Cardiac muscle cell (in vitro differentiated cells and primary cell): ENCODE measurements around the gene GRIA1. TPM values are rescaled to one million over a fixed set of nuclear protein-coding genes. Genes with fewer than 3 reads are reported as not detected.

Source experiments
- DNase-seq, 2 donors: peaks; one replicate each; pipeline versions ENCODE4 v3.0.0 to v3.0.0-alpha.2; 2010 to 2017; ENCODE audit warnings: low read depth in 1 of 2, low spot score in 1 of 2
- H3K27ac ChIP-seq: fragments of 200-600 bp; sonication (generic); 2 replicates; pipeline ENCODE4 v1.5.1; 2016
- H3K27me3 ChIP-seq: fragments of 200-600 bp; sonication (generic); 2 replicates; pipeline ENCODE4 v1.6.0; 2016; ENCODE audit warnings: control low read depth
- H3K36me3 ChIP-seq: fragments of 200-600 bp; sonication (generic); 2 replicates; pipeline ENCODE4 v1.5.1; 2016; ENCODE audit warnings: control low read depth
- H3K4me1 ChIP-seq: fragments of 200-600 bp; sonication (generic); 2 replicates; pipeline ENCODE4 v1.8.1; 2017; ENCODE audit warnings: low read depth, mild to moderate bottlenecking, mixed run types
- H3K4me3 ChIP-seq: fragments of 200-600 bp; sonication (generic); 2 replicates; pipeline ENCODE4 v1.5.1; 2016; ENCODE audit warnings: mild to moderate bottlenecking
- H3K9me3 ChIP-seq: fragments of 200-600 bp; sonication (generic); 2 replicates; pipeline ENCODE4 v1.5.1; 2017; ENCODE audit warnings: low read depth, mild to moderate bottlenecking, control low read depth
- CTCF ChIP-seq: IDR thresholded peaks from 2 replicates; pipeline ENCODE4 v1.5.1; 2012; ENCODE audit warnings: low read depth, mild to moderate bottlenecking, low read length
- polyA plus RNA-seq: library from polyadenylated mRNA; unstranded; fragments of >200 nt; fragmentation: Nextera tagmentation; extraction: Ambion mirVana; gene quantifications from 2 replicates; pipeline ENCODE4 v1.2.1, GENCODE V29; 2016
- total RNA-seq: library from RNA; depleted of rRNA; stranded (reverse); fragments of >200 nt; gene quantifications from 2 replicates; pipeline ENCODE4 v1.2.3, GENCODE V29; 2016

Gene GRIA1
- total and polyA plus RNA-seq, 2 experiments from 2014 or later, result 1.6 to 2.3 TPM

DNA sequence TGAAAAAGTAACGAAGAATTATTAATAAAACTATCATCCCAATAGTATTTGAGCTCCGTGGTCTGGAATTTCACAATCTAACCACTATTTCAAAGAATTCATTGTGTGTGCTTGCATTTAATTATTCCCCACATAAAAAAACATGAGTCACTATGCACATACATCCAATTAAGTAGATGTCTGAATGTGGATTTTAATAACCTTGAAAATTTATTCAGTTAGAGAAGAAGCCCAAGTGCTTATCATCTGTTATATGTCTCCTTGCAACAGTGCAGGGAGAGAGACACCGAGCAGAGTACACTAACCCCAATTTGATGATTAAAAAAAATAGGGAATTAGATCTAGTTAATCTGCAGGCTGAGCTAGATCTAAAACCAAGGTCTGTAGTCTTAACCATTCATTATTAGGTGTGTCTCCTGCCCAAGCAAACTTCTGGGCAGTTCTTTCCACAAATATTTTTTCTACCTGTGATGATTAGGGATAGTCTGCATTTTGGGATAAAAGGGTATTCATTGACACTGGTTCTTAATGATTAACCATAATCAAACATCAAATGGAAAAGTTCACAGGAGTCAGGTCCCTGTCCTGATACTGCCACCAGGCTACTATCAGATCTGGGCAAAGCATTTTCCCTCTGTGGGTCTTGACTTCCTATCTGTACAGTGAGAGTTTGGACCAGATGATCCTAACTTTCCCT, 164.2 kb downstream of the GRIA1 start:
- Histone ChIP-seq H3K27ac (no peak overlapping the region), H3K27me3 (no peaks in the 10 kb centered on the region), H3K4me1 (no peaks in the 10 kb centered on the region), H3K36me3 (no peaks in the 10 kb centered on the region), H3K4me3 (no peak overlapping the region), H3K9me3 (no peaks in the 10 kb centered on the region)
- TF ChIP-seq CTCF, result no peak
- no peak for DNase-seq

GRCh38 chr5:153655201-153655510, 164.7 kb downstream of the GRIA1 start:
- no peak overlapping the region for H3K27ac ChIP-seq
- no peaks in the 10 kb centered on the region for H3K4me1 ChIP-seq
- H3K36me3 ChIP-seq, result no peaks in the 10 kb centered on the region
- H3K9me3 ChIP-seq, result no peaks in the 10 kb centered on the region
- H3K4me3 ChIP-seq, result no peak overlapping the region
- H3K27me3 ChIP-seq, result no peaks in the 10 kb centered on the region
- TF ChIP-seq CTCF, result no peak
- no peak for DNase-seq

GRCh38 chr5:153658149-153658548, 167.7 kb downstream of the GRIA1 start:
- DNase-seq, result no peak
- Histone ChIP-seq H3K4me3 (no peak overlapping the region), H3K4me1 (no peaks in the 10 kb centered on the region), H3K27me3 (no peaks in the 10 kb centered on the region), H3K27ac (no peak overlapping the region), H3K9me3 (no peaks in the 10 kb centered on the region), H3K36me3 (no peaks in the 10 kb centered on the region)
- TF ChIP-seq CTCF, result no peak

- no peaks in the 10 kb centered on the region for H3K27me3 ChIP-seq
- no peak overlapping the region for H3K4me3 ChIP-seq
- no peak for DNase-seq
- no peak for TF ChIP-seq CTCF
- H3K36me3 ChIP-seq, result no peaks in the 10 kb centered on the region
- H3K9me3 ChIP-seq, result no peaks in the 10 kb centered on the region
- no peaks in the 10 kb centered on the region for H3K4me1 ChIP-seq
- H3K27ac ChIP-seq, result no peak overlapping the region
These were observed 168.1 kb downstream of the GRIA1 start for GRCh38 chr5:153658606-153659005.

DNA sequence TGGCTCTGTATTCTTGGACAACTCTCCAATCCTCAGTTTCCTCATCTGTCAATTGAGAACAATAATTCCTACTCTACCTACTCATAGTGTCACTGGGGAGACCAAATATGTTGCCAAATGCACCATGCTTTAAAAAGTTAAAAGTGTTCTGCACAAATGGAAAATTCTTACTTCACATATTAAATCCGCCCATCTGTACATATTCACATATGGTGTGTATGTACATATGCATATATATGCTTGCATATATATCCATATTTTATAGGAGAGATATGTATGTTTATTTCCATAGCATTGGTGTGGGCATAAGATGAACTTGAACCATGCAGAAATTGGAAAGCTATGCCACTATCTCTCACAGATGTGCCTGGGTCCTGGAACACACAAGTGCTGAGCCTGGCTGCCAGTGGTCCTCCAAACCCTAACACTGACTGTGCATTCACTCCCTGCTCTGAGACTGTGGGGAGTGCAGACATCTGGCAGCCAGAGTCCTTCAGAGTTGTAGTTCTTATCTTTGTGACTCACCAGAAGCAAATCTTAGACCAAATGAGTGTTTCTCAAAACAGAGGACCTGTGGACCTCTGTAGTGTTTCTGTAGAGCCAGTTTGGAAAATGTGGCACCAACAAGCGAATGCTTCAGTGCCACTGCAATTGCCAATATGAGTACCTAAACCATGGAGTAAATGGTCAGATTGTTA, 168.7 kb downstream of the GRIA1 start:
- Histone ChIP-seq H3K27ac (no peak overlapping the region), H3K4me1 (no peaks in the 10 kb centered on the region)
- DNase-seq, result peak; percentile 36 to 73

More for the DNA sequence above, 168.7 kb downstream of the GRIA1 start:
- Histone ChIP-seq H3K27me3 (no peaks in the 10 kb centered on the region), H3K9me3 (no peaks in the 10 kb centered on the region), H3K4me3 (no peak overlapping the region), H3K36me3 (no peaks in the 10 kb centered on the region)
- TF ChIP-seq CTCF, result no peak
